GM21825 (cell line): ENCODE measurements around the gene TENM4.

Experiments
- ATAC-seq: cut with Tn5 transposase; IDR thresholded peaks from one replicate; pipeline ENCODE4 v1.9.1; 2021; ENCODE audit warnings: mild to moderate bottlenecking, moderate library complexity; ENCODE audit not compliant: unreplicated experiment

TENM4 gene

GRCh38 chr11:78782725-78783124, 658.1 kb downstream of the TENM4 start:
- ATAC-seq: no peak

- ATAC-seq: no peak
Measured at GRCh38 chr11:78780889-78781288, 659.9 kb downstream of the TENM4 start.

GRCh38 chr11:78773492-78773891, 667.3 kb downstream of the TENM4 start:
- ATAC-seq: no peak

GRCh38 chr11:78773077-78773476, 667.8 kb downstream of the TENM4 start:
- no peak for ATAC-seq

GRCh38 chr11:78772186-78772585, 668.6 kb downstream of the TENM4 start:
- ATAC-seq: no peak

GRCh38 chr11:78770931-78771330, 669.9 kb downstream of the TENM4 start:
- no peak for ATAC-seq

GRCh38 chr11:78768971-78769370, 671.9 kb downstream of the TENM4 start:
- no peak for ATAC-seq

- ATAC-seq: no peak
Measured at GRCh38 chr11:78768345-78768744, 672.5 kb downstream of the TENM4 start.

- ATAC-seq: no peak
Measured at GRCh38 chr11:78767027-78767932, 673.5 kb downstream of the TENM4 start.

GRCh38 chr11:78764946-78765345, 675.9 kb downstream of the TENM4 start:
- ATAC-seq: no peak

- ATAC-seq: no peak
Measured at GRCh38 chr11:78763664-78764063, 677.2 kb downstream of the TENM4 start.

GRCh38 chr11:78762105-78762504, 678.7 kb downstream of the TENM4 start:
- no peak for ATAC-seq

GRCh38 chr11:78759071-78759470, 681.8 kb downstream of the TENM4 start:
- ATAC-seq: no peak

GRCh38 chr11:78753297-78753696, 687.5 kb downstream of the TENM4 start:
- no peak for ATAC-seq

GRCh38 chr11:78752494-78752893, 688.3 kb downstream of the TENM4 start:
- ATAC-seq: no peak

- no peak for ATAC-seq
Measured at GRCh38 chr11:78748918-78749690, 691.7 kb downstream of the TENM4 start.

- ATAC-seq: no peak
Measured at GRCh38 chr11:78744949-78745348, 695.9 kb downstream of the TENM4 start.

- no peak for ATAC-seq
Measured at GRCh38 chr11:78744202-78744601, 696.6 kb downstream of the TENM4 start.

- no peak for ATAC-seq
Measured at GRCh38 chr11:78742430-78742829, 698.4 kb downstream of the TENM4 start.

- ATAC-seq: no peak
Measured at GRCh38 chr11:78741741-78742140, 699.1 kb downstream of the TENM4 start.

GRCh38 chr11:78740199-78741071, 700.4 kb downstream of the TENM4 start:
- ATAC-seq: no peak
